GM21723 (cell line): ENCODE data around the gene NAP1L5.

Source experiments
- ATAC-seq: cut with Tn5 transposase; IDR thresholded peaks from one replicate; pipeline ENCODE4 v1.9.1; 2021; ENCODE audit warnings: mild to moderate bottlenecking, moderate library complexity; ENCODE audit not compliant: unreplicated experiment

NAP1L5 gene

GRCh38 chr4:88661739-88662138 lies 35.9 kb downstream of the NAP1L5 start:
- ATAC-seq, result no peak

GRCh38 chr4:88660446-88661294 lies 37.0 kb downstream of the NAP1L5 start:
- no peak for ATAC-seq

- peak; percentile 12 for ATAC-seq
Measured at GRCh38 chr4:88659890-88660208, 37.8 kb downstream of the NAP1L5 start.

GRCh38 chr4:88659055-88659889 lies 38.4 kb downstream of the NAP1L5 start:
- ATAC-seq, result peak; percentile 96

- ATAC-seq, result no peak
Measured at GRCh38 chr4:88655226-88655625, 42.4 kb downstream of the NAP1L5 start.

- ATAC-seq, result no peak
Measured at GRCh38 chr4:88653371-88653946, 44.2 kb downstream of the NAP1L5 start.

- ATAC-seq, result no peak
Measured at GRCh38 chr4:88649716-88650115, 47.9 kb downstream of the NAP1L5 start.

- no peak for ATAC-seq
Measured at GRCh38 chr4:88646528-88647280, 50.9 kb downstream of the NAP1L5 start.

GRCh38 chr4:88645994-88646393 lies 51.6 kb downstream of the NAP1L5 start:
- ATAC-seq, result no peak
